IMR-90 (cell line): Measurements from ENCODE around the gene MT1X.

ENCODE experiments used
- BHLHE40 ChIP-seq: fragments of 150-350 bp; IDR thresholded peaks from 2 replicates; pipeline ENCODE4 v1.6.1; 2016; ENCODE audit warnings: mild to moderate bottlenecking, low read depth, low read length
- CEBPB ChIP-seq: IDR thresholded peaks from 2 replicates; pipeline ENCODE4 v1.6.1; 2012; ENCODE audit warnings: low read depth, low read length, improper control_type of control experiment
- ELK1 ChIP-seq: fragments of 150-350 bp; IDR thresholded peaks from 2 replicates; pipeline ENCODE4 v1.6.1; 2016; ENCODE audit warnings: low read depth, mild to moderate bottlenecking, low read length, moderate library complexity, borderline replicate concordance
- POLR2A ChIP-seq: IDR thresholded peaks from 2 replicates; pipeline ENCODE4 v1.6.1; 2012; ENCODE audit warnings: mild to moderate bottlenecking, low read depth, low read length
- SMC3 ChIP-seq: fragments of 150-350 bp; IDR thresholded peaks from 2 replicates; pipeline ENCODE4 v1.6.1; 2016; ENCODE audit warnings: low read depth, mild to moderate bottlenecking, antibody characterized with exemption, low read length, moderate library complexity
- USF2 ChIP-seq: fragments of 150-350 bp; IDR thresholded peaks from 2 replicates; pipeline ENCODE4 v1.6.1; 2017; ENCODE audit warnings: mild to moderate bottlenecking, antibody characterized with exemption, low read length, low read depth
- TF ChIP-seq, protein P1 (sequence below): conservative IDR thresholded peaks from 2 replicates; pipeline ENCODE4 v1.5.1; 2012; ENCODE audit warnings: mild to moderate bottlenecking, low read depth, low read length, improper control_type of control experiment

DNA sequence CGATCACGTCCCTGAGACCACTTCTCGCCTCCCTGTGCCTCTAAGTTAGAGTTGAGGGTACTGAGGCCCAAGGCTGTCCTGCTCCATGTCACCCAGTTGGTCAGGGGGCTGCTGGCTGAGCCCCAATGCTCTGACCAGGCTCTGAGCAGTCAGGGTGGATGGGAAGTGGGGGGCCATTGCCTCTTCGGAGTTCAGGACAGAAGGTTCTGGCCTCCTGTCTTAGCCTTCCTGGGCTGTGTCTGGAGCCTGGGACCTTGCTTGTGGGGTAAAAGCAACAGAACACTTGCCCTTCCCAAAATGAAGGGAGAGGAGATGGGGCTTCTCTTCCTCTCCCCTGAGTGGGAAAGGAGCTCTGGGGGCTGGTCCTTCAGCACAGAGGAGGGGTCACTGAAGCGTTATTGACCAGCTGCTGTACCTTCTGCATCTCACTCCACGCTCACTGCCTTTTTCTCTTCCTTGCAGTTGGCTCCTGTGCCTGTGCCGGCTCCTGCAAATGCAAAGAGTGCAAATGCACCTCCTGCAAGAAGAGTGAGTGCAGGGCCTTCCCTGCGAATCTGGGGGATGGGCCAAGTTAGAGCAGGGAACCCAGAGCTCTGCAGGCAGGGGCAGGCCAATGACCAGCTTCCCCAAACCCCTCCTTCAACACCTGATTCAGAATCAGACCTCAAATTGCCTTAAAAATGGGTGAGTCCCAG is 580 bp downstream of the MT1X start:
- no peak for TF ChIP-seq CEBPB
- TF ChIP-seq, protein P1, sequence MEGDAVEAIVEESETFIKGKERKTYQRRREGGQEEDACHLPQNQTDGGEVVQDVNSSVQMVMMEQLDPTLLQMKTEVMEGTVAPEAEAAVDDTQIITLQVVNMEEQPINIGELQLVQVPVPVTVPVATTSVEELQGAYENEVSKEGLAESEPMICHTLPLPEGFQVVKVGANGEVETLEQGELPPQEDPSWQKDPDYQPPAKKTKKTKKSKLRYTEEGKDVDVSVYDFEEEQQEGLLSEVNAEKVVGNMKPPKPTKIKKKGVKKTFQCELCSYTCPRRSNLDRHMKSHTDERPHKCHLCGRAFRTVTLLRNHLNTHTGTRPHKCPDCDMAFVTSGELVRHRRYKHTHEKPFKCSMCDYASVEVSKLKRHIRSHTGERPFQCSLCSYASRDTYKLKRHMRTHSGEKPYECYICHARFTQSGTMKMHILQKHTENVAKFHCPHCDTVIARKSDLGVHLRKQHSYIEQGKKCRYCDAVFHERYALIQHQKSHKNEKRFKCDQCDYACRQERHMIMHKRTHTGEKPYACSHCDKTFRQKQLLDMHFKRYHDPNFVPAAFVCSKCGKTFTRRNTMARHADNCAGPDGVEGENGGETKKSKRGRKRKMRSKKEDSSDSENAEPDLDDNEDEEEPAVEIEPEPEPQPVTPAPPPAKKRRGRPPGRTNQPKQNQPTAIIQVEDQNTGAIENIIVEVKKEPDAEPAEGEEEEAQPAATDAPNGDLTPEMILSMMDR, result no peak
- no peak for TF ChIP-seq SMC3
- no peak for TF ChIP-seq BHLHE40
- no peak for TF ChIP-seq POLR2A
- TF ChIP-seq USF2, result no peak
- TF ChIP-seq ELK1, result no peak
